ENCODE measurements around the gene EDA. TPM values are rescaled to one million over a fixed set of nuclear protein-coding genes. Genes with fewer than 3 reads are reported as not detected.
A peak's percentile ranks its signal among the peaks of the same experiment; 100 is the strongest.

The EDA gene
- total RNA-seq, 1 experiment from 2014 or later = 0.23 TPM

DNA sequence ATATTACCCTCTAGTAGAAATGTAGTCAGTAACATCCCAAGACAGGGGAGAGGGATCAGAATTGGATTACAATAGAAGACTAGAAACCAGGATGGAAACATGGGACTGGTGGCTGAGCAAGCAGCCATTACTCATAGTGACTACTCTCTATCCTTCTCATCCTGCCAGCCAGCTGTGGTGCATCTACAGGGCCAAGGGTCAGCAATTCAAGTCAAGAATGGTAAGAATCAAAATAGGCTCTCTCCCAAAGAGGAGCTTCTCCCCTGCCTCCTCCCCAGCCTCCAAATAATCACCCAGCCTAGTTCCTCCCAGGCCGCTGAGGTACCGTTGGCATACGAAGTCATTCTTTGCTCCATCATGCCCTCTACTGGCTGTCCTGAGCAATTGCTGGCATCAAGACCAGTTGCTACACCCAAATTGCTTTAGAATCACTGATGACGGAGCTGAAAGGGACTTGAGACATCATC lies 414.4 kb downstream of the EDA start:
- no peaks in the 10 kb centered on the region for H3K4me1 ChIP-seq (ENCODE audit: control insufficient read depth, insufficient read depth, low read length)
- intact Hi-C loops (cut with micrococcal nuclease; ENCODE audit: unreplicated experiment) = loop anchor here (10.0 kb wide), 1 partner anchor 536 kb away; no protein-coding TSS in a partner anchor
- in situ Hi-C loops (cut with HindIII; ENCODE audit: low pct_unique_long_range_greater_than_20kb, low sequenced_read_pairs) = no loop called here
- no peaks in the 10 kb centered on the region for H3K36me3 ChIP-seq (ENCODE audit: control insufficient read depth, insufficient read depth, low read length)
- ChIA-PET CTCF (interaction anchor here (0.9 to 1.9 kb wide), 2 partner anchors 12 to 492 kb away, joined by 3 to 5 read pairs; no protein-coding TSS in a partner anchor), POLR2A (interaction anchor here (0.5 kb wide), 1 partner anchor 60 kb away, joined by 3 read pairs; no protein-coding TSS in a partner anchor)
- DNase-seq (ENCODE audit: low read depth, low spot score) = peak; percentile 25
- no peak overlapping the region for H3K4me3 ChIP-seq (ENCODE audit: low read depth in 2 of 2, low read length in 2 of 2)
- no peaks in the 10 kb centered on the region for H3K27me3 ChIP-seq (ENCODE audit: control insufficient read depth, insufficient read depth, low read length)
- H3K9me3 ChIP-seq (ENCODE audit: control insufficient read depth, insufficient read depth, low read depth, low read length) = no peaks in the 10 kb centered on the region
- TF ChIP-seq, protein P1, sequence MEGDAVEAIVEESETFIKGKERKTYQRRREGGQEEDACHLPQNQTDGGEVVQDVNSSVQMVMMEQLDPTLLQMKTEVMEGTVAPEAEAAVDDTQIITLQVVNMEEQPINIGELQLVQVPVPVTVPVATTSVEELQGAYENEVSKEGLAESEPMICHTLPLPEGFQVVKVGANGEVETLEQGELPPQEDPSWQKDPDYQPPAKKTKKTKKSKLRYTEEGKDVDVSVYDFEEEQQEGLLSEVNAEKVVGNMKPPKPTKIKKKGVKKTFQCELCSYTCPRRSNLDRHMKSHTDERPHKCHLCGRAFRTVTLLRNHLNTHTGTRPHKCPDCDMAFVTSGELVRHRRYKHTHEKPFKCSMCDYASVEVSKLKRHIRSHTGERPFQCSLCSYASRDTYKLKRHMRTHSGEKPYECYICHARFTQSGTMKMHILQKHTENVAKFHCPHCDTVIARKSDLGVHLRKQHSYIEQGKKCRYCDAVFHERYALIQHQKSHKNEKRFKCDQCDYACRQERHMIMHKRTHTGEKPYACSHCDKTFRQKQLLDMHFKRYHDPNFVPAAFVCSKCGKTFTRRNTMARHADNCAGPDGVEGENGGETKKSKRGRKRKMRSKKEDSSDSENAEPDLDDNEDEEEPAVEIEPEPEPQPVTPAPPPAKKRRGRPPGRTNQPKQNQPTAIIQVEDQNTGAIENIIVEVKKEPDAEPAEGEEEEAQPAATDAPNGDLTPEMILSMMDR (IDR thresholded peaks at IDR 0.05) = peak; percentile 83
- TF ChIP-seq, protein P2, sequence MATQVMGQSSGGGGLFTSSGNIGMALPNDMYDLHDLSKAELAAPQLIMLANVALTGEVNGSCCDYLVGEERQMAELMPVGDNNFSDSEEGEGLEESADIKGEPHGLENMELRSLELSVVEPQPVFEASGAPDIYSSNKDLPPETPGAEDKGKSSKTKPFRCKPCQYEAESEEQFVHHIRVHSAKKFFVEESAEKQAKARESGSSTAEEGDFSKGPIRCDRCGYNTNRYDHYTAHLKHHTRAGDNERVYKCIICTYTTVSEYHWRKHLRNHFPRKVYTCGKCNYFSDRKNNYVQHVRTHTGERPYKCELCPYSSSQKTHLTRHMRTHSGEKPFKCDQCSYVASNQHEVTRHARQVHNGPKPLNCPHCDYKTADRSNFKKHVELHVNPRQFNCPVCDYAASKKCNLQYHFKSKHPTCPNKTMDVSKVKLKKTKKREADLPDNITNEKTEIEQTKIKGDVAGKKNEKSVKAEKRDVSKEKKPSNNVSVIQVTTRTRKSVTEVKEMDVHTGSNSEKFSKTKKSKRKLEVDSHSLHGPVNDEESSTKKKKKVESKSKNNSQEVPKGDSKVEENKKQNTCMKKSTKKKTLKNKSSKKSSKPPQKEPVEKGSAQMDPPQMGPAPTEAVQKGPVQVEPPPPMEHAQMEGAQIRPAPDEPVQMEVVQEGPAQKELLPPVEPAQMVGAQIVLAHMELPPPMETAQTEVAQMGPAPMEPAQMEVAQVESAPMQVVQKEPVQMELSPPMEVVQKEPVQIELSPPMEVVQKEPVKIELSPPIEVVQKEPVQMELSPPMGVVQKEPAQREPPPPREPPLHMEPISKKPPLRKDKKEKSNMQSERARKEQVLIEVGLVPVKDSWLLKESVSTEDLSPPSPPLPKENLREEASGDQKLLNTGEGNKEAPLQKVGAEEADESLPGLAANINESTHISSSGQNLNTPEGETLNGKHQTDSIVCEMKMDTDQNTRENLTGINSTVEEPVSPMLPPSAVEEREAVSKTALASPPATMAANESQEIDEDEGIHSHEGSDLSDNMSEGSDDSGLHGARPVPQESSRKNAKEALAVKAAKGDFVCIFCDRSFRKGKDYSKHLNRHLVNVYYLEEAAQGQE (IDR thresholded peaks at IDR 0.05; ENCODE audit: insufficient read depth in 1 of 2, low read depth in 2 of 2, low read length in 1 of 2) = no peak
- no peak overlapping the region for H3K27ac ChIP-seq (ENCODE audit: low read length)
- ATAC-seq = peak; percentile 73
- no TSS peak for BruUV-seq (replicated peaks)

DNA sequence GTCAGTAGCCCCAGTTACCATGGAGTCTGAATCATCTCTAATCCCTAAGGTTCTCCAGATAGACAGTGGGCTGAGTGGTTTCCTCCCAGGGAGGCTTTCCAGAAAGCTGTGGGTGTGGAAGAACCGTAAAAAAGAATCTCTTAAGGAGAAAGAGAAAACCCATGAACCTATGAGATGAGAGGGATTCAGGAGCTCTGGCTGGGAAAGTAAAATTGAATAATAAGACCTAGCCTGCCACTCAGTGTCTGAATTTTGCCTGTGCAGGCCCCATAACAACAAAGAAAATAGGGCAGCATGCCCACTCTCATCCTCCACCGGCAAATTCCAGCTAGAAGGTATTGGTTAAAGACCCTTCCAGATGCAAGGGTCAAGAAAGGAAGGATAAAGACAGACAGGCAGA lies 416.9 kb downstream of the EDA start:
- ATAC-seq (no peak), DNase-seq (ENCODE audit: low read depth, low spot score) (no peak)
- no peaks in the 10 kb centered on the region for H3K4me1 ChIP-seq (ENCODE audit: control insufficient read depth, insufficient read depth, low read length)
- no peak overlapping the region for H3K4me3 ChIP-seq (ENCODE audit: low read depth in 2 of 2, low read length in 2 of 2)
- no peaks in the 10 kb centered on the region for H3K36me3 ChIP-seq (ENCODE audit: control insufficient read depth, insufficient read depth, low read length)
- no TSS peak for BruUV-seq (replicated peaks)
- intact Hi-C loops (cut with micrococcal nuclease; ENCODE audit: unreplicated experiment) (loop anchor here (2.0 to 10.0 kb wide), 2 partner anchors 64 to 538 kb away; no protein-coding TSS in a partner anchor), in situ Hi-C loops (cut with HindIII; ENCODE audit: low pct_unique_long_range_greater_than_20kb, low sequenced_read_pairs) (no loop called here)
- H3K27ac ChIP-seq (ENCODE audit: low read length) = no peak overlapping the region
- ChIA-PET POLR2A (no interaction called here), CTCF (interaction anchor here (1.8 kb wide), 1 partner anchor 65 kb away, joined by 3 read pairs; no protein-coding TSS in a partner anchor)
- TF ChIP-seq POLR2AphosphoS5 (IDR thresholded peaks at IDR 0.05; ENCODE audit: low read depth, low read length) (no peak), SIN3A (IDR thresholded peaks at IDR 0.05; ENCODE audit: borderline replicate concordance, insufficient read depth, low read depth, low read length) (no peak), TCF7L2 (IDR thresholded peaks at IDR 0.05; ENCODE audit: low read depth, low read length) (no peak)
- TF ChIP-seq, protein P2 (IDR thresholded peaks at IDR 0.05; ENCODE audit: insufficient read depth in 1 of 2, low read depth in 2 of 2, low read length in 1 of 2) = no peak
- TF ChIP-seq, protein P1 (IDR thresholded peaks at IDR 0.05) = no peak
- H3K9me3 ChIP-seq (ENCODE audit: control insufficient read depth, insufficient read depth, low read depth, low read length) = no peaks in the 10 kb centered on the region
- no peaks in the 10 kb centered on the region for H3K27me3 ChIP-seq (ENCODE audit: control insufficient read depth, insufficient read depth, low read length)

All from Panc1 (cell line).